Endothelial cell of umbilical vein (primary cell): Measurements from ENCODE around the gene ABTB2. TPM values are rescaled to one million over a fixed set of nuclear protein-coding genes. Genes with fewer than 3 reads are reported as not detected.

Experiments
- BruUV-seq: library from RNA; stranded (reverse); fragments of 400-500 nt; replicated peaks from 2 replicates; lab custom pipeline; 2021; lab: Mats Ljungman, UMichigan
- CTCF ChIA-PET: fragments of 300-600, 350-600 bp; sonication (Branson Sonifier 250); formaldehyde crosslinking; loops from one replicate; lab custom pipeline; 2021; ENCODE audit warnings: antibody characterized with exemption, inconsistent platforms; lab: Charles Lee
- POLR2A ChIA-PET: fragments of 300-600, 350-600 bp; sonication (Branson Sonifier 250); formaldehyde crosslinking; loops from one replicate; lab custom pipeline; 2021; ENCODE audit warnings: antibody characterized with exemption, inconsistent platforms; lab: Charles Lee
- DNase-seq: peaks from one replicate; pipeline ENCODE4 v3.0.0-alpha.2; 2011; ENCODE audit warnings: low read depth, low spot score
- FAIRE-seq: peaks from 2 replicates; lab custom pipeline; 2011; peaks lifted over from hg19 to GRCh38; lab: Jason Lieb, UNC
- H2AFZ ChIP-seq: 2 replicates; pipeline ENCODE4 v1.6.0; 2012; ENCODE audit warnings: low read depth, low read length, control low read depth, inconsistent platforms
- H3K27ac ChIP-seq: 2 replicates; pipeline ENCODE4 v1.5.1; 2011; ENCODE audit warnings: low read depth, mild to moderate bottlenecking, control low read depth, low read length, moderate library complexity; ENCODE audit not compliant: insufficient read depth
- H3K27me3 ChIP-seq, 2 experiments: 2 replicates each; pipeline versions ENCODE4 v1.6.0 to v1.6.1; 2011; ENCODE audit warnings: low read length in 2 of 2, mixed read lengths in 1 of 2; ENCODE audit not compliant: control insufficient read depth in 2 of 2, insufficient read depth in 2 of 2
- H3K36me3 ChIP-seq, 2 experiments: 2 replicates in 1 of 2; 3 replicates in 1 of 2; pipeline ENCODE4 v1.5.1; 2011; ENCODE audit warnings: low read length in 2 of 2, mild to moderate bottlenecking in 1 of 2, moderate library complexity in 1 of 2; ENCODE audit not compliant: control insufficient read depth in 2 of 2, insufficient read depth in 2 of 2; ENCODE audit errors: extremely low read depth in 1 of 2
- H3K4me1 ChIP-seq: 3 replicates; pipeline ENCODE4 v1.5.1; 2011; ENCODE audit warnings: mild to moderate bottlenecking, low read length; ENCODE audit not compliant: control insufficient read depth, insufficient read depth; ENCODE audit errors: extremely low read depth
- H3K4me2 ChIP-seq: 2 replicates; pipeline ENCODE4 v1.6.1; 2011; ENCODE audit warnings: low read length, control low read depth, mixed read lengths; ENCODE audit not compliant: insufficient read depth
- H3K4me3 ChIP-seq, 3 experiments: fragments of 200-600 bp in 1 of 3; sonication (generic), shearing (Covaris generic) in 1 of 3; replicated peaks in 1 of 3; 2 replicates each; pipeline ENCODE4 v1.5.1; 2011 to 2016; ENCODE audit warnings: control low read depth in 3 of 3, low read length in 3 of 3, mild to moderate bottlenecking in 2 of 3, inconsistent platforms in 1 of 3, low read depth in 1 of 3, moderate library complexity in 1 of 3; ENCODE audit not compliant: insufficient read depth in 1 of 3
- H3K79me2 ChIP-seq: 2 replicates; pipeline ENCODE4 v1.6.0; 2012; ENCODE audit warnings: low read length, inconsistent platforms; ENCODE audit not compliant: control insufficient read depth, insufficient read depth
- H3K9ac ChIP-seq: replicated peaks from 2 replicates; pipeline ENCODE3; 2011; ENCODE audit warnings: low read length, control low read depth; ENCODE audit not compliant: insufficient read depth; ENCODE audit errors: extremely low read depth
- H3K9me1 ChIP-seq: replicated peaks from 3 replicates; pipeline ENCODE4 v1.6.0; 2011; ENCODE audit warnings: mild to moderate bottlenecking, low read length; ENCODE audit not compliant: control insufficient read depth, insufficient read depth; ENCODE audit errors: extremely low read depth
- H3K9me3 ChIP-seq: replicated peaks from 2 replicates; pipeline ENCODE4 v1.5.1; 2012; ENCODE audit warnings: low read length, inconsistent platforms; ENCODE audit not compliant: control insufficient read depth, insufficient read depth
- H4K20me1 ChIP-seq: replicated peaks from 2 replicates; pipeline ENCODE3; 2011; ENCODE audit warnings: mild to moderate bottlenecking, low read length; ENCODE audit not compliant: control insufficient read depth, insufficient read depth; ENCODE audit errors: extremely low read depth
- EZH2 ChIP-seq: IDR thresholded peaks from 2 replicates; pipeline ENCODE4 v1.6.1; 2012; ENCODE audit warnings: borderline replicate concordance, low read depth, mild to moderate bottlenecking, moderate library complexity, low read length, inconsistent platforms; ENCODE audit not compliant: severe bottlenecking
- FOS ChIP-seq: IDR thresholded peaks from 2 replicates; pipeline ENCODE4 v1.6.1; 2011; ENCODE audit warnings: mild to moderate bottlenecking, low read length, moderate library complexity, borderline replicate concordance; ENCODE audit not compliant: insufficient read depth
- GATA2 ChIP-seq: IDR thresholded peaks from 2 replicates; pipeline ENCODE4 v1.7.0; 2011; ENCODE audit warnings: low read depth, mild to moderate bottlenecking, moderate library complexity, mixed read lengths, low read length; ENCODE audit not compliant: insufficient read length, insufficient read depth
- JUN ChIP-seq: IDR thresholded peaks from 2 replicates; pipeline ENCODE4 v1.6.1; 2011; ENCODE audit warnings: borderline replicate concordance, low read depth; ENCODE audit not compliant: insufficient read length, insufficient read depth
- MYC ChIP-seq: IDR thresholded peaks from one replicate; pipeline ENCODE4 v1.6.1; 2011; ENCODE audit warnings: mild to moderate bottlenecking, low read depth, low read length
- POLR2A ChIP-seq: IDR thresholded peaks from 2 replicates; pipeline ENCODE4 v1.6.1; 2012; ENCODE audit warnings: low read depth, mild to moderate bottlenecking, control low read depth, low read length
- POLR2AphosphoS5 ChIP-seq: IDR thresholded peaks from 2 replicates; pipeline ENCODE4 v1.6.1; 2012; ENCODE audit warnings: low read depth, mild to moderate bottlenecking, control low read depth, low read length, moderate library complexity; ENCODE audit not compliant: insufficient read depth
- dilution Hi-C: fragments of 300-500 bp; cut with MboI; formaldehyde crosslinking; loops from one replicate; pipeline ENCODE4 v1.15.0; 2019; ENCODE audit warnings: low sequenced_read_pairs; ENCODE audit not compliant: extremely low pct_ligation_motif_present
- intact Hi-C: fragments of 100-400 bp; cut with micrococcal nuclease; formaldehyde crosslinking; loops from one replicate; pipeline ENCODE4 v1.10.0; 2022
- polyA plus RNA-seq, 4 experiments: library from polyadenylated mRNA; depleted of rRNA in 3 of 4; stranded (reverse) in 3 of 4; unstranded in 1 of 4; fragments of >200 nt; gene quantifications; 2 replicates each; pipeline versions ENCODE4 v1.2.1 to v1.2.3, GENCODE V29; 2011 to 2012; ENCODE audit warnings: missing spikeins in 1 of 4
- total RNA-seq: library from RNA; stranded (reverse); gene quantifications from 2 replicates; pipeline ENCODE4 v1.2.3, GENCODE V29; 2021
- TF ChIP-seq, protein P1 (sequence below): IDR thresholded peaks from 2 replicates; pipeline ENCODE4 v1.6.1; 2011; ENCODE audit not compliant: insufficient read depth, insufficient read length
- TF ChIP-seq, protein P2 (sequence below), 2 donors: IDR thresholded peaks; 1 replicate in 1 of 2; 2 replicates in 1 of 2; pipeline ENCODE4 v1.5.1; 2011; ENCODE audit warnings: low read length in 2 of 2, mild to moderate bottlenecking in 2 of 2, moderate library complexity in 2 of 2, control low read depth in 1 of 2, inconsistent platforms in 1 of 2, low read depth in 1 of 2; ENCODE audit not compliant: insufficient read depth in 1 of 2; ENCODE audit errors: extremely low read depth in 1 of 2

The ABTB2 gene
- total and polyA plus RNA-seq, 2 donors (not counting 3 experiments of a cell fraction or from before 2014, with no cell fraction given): 0.11 to 0.14 TPM

DNA sequence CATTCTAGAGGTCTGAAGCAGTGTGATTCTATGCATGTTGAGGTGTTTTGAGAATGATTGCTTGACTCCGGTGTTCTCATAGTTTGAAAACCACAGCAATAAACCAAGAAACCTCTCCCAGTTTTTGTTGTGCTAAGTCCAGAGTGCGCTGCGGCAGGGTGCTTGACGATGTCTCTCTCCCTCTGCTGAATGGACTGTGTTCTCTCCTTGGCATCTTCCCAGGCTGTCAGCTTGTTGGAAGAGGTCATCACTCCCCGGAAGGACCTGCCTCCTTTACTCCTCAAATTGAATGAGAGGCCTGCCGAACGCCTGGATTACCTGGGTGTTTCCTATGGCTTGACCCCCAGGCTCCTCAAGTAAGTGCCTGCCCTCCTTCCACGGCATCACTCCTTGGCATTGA is 221.4 kb downstream of the ABTB2 start:
- no peaks in the 10 kb centered on the region for H4K20me1 ChIP-seq
- no peak for TF ChIP-seq JUN
- TF ChIP-seq, protein P1, sequence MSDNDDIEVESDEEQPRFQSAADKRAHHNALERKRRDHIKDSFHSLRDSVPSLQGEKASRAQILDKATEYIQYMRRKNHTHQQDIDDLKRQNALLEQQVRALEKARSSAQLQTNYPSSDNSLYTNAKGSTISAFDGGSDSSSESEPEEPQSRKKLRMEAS: no peak
- TF ChIP-seq, protein P2, sequence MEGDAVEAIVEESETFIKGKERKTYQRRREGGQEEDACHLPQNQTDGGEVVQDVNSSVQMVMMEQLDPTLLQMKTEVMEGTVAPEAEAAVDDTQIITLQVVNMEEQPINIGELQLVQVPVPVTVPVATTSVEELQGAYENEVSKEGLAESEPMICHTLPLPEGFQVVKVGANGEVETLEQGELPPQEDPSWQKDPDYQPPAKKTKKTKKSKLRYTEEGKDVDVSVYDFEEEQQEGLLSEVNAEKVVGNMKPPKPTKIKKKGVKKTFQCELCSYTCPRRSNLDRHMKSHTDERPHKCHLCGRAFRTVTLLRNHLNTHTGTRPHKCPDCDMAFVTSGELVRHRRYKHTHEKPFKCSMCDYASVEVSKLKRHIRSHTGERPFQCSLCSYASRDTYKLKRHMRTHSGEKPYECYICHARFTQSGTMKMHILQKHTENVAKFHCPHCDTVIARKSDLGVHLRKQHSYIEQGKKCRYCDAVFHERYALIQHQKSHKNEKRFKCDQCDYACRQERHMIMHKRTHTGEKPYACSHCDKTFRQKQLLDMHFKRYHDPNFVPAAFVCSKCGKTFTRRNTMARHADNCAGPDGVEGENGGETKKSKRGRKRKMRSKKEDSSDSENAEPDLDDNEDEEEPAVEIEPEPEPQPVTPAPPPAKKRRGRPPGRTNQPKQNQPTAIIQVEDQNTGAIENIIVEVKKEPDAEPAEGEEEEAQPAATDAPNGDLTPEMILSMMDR (IDR thresholded peaks at IDR 0.05; ENCODE audit: extremely low read depth in 1 of 2, insufficient read depth in 1 of 2, low read depth in 1 of 2, low read length in 2 of 2): no peak
- no peak for TF ChIP-seq FOS
- TF ChIP-seq MYC: no peak
- TF ChIP-seq POLR2AphosphoS5: no peak
- no peak for TF ChIP-seq GATA2
- TF ChIP-seq EZH2: no peak
- TF ChIP-seq POLR2A: no peak
- H3K4me3 ChIP-seq: no peak overlapping the region
- no peaks in the 10 kb centered on the region for H3K9me1 ChIP-seq
- H3K4me2 ChIP-seq: no peak overlapping the region
- no peak overlapping the region for H2AFZ ChIP-seq
- H3K9me3 ChIP-seq: no peaks in the 10 kb centered on the region
- no TSS peak for BruUV-seq
- dilution Hi-C loops (no loop called here), intact Hi-C loops (no loop called here)
- H3K36me3 ChIP-seq: peaks cover 11 to 55% of the 10 kb centered on the region in 2 experiments
- POLR2A ChIA-PET: interaction anchor here (0.7 kb wide), 1 partner anchor 220 kb away, joined by 3 read pairs; no protein-coding TSS in a partner anchor
- no peak for DNase-seq
- no peaks in the 10 kb centered on the region for H3K4me1 ChIP-seq
- no peak overlapping the region for H3K27ac ChIP-seq
- no peaks in the 10 kb centered on the region for H3K27me3 ChIP-seq
- H3K79me2 ChIP-seq: no peaks in the 10 kb centered on the region
- no peak overlapping the region for H3K9ac ChIP-seq
- no peak for FAIRE-seq
- CTCF ChIA-PET: interaction anchor here (1.7 kb wide), 1 partner anchor 15 kb away, joined by 3 read pairs; no protein-coding TSS in a partner anchor
